Uterus (tissue), 2 donors: ENCODE data around the gene PDE4D.
A peak's percentile ranks its signal among the peaks of the same experiment; 100 is the strongest.

Source experiments
- CTCF ChIP-seq, 4 experiments: fragments of 200-600 bp in 2 of 4; fragments of 450-650 bp in 2 of 4; sonication (generic) in 2 of 4; IDR thresholded peaks; one replicate each; pipeline ENCODE4 v1.5.1; 2016 to 2019; ENCODE audit warnings: antibody characterized with exemption in 4 of 4, mild to moderate bottlenecking in 2 of 4, moderate library complexity in 1 of 4
- POLR2A ChIP-seq, 2 donors: fragments of 450-650 bp; IDR thresholded peaks; one replicate each; pipeline ENCODE4 v1.6.1; 2016; ENCODE audit warnings: antibody characterized with exemption in 2 of 2, mild to moderate bottlenecking in 1 of 2, moderate library complexity in 1 of 2

GRCh38 chr5:59367791-59368394 is 525.6 kb downstream of the PDE4D start:
- TF ChIP-seq POLR2A (IDR thresholded peaks at IDR 0.05) (no peak), CTCF (IDR thresholded peaks at IDR 0.05) (peak; percentile 57 to 68 (median 62))
